KOPT-K1 (cell line): ENCODE measurements around the gene ERC2.

Source experiments
- H3K27ac ChIP-seq: fragments of 200-600 bp; sonication (generic); 2 replicates; pipeline ENCODE4 v1.5.1; 2016; ENCODE audit warnings: antibody characterized with exemption, mild to moderate bottlenecking, low read depth, low read length; ENCODE audit not compliant: poor library complexity, severe bottlenecking
- H3K36me3 ChIP-seq: fragments of 200-600 bp; sonication (generic); 2 replicates; pipeline ENCODE4 v1.5.1; 2017; ENCODE audit warnings: antibody characterized with exemption, mild to moderate bottlenecking, low read length, moderate library complexity; ENCODE audit not compliant: insufficient read depth
- H3K9me3 ChIP-seq: fragments of 200-600 bp; sonication (generic); 2 replicates; pipeline ENCODE4 v1.5.1; 2017; ENCODE audit warnings: antibody characterized with exemption, low read length, mild to moderate bottlenecking; ENCODE audit not compliant: insufficient read depth, poor library complexity, severe bottlenecking

ERC2 gene

GRCh38 chr3:56115698-56116097 lies 352.6 kb downstream of the ERC2 start:
- Histone ChIP-seq H3K9me3 (no peaks in the 10 kb centered on the region), H3K36me3 (no peaks in the 10 kb centered on the region), H3K27ac (no peak overlapping the region)

GRCh38 chr3:56115199-56115598 lies 353.1 kb downstream of the ERC2 start:
- Histone ChIP-seq H3K27ac (no peak overlapping the region), H3K9me3 (no peaks in the 10 kb centered on the region), H3K36me3 (no peaks in the 10 kb centered on the region)

GRCh38 chr3:56113908-56114307 lies 354.4 kb downstream of the ERC2 start:
- no peaks in the 10 kb centered on the region for H3K9me3 ChIP-seq
- H3K27ac ChIP-seq = no peak overlapping the region
- H3K36me3 ChIP-seq = no peaks in the 10 kb centered on the region

- Histone ChIP-seq H3K9me3 (no peaks in the 10 kb centered on the region), H3K36me3 (no peaks in the 10 kb centered on the region), H3K27ac (no peak overlapping the region)
These were observed 355.0 kb downstream of the ERC2 start for GRCh38 chr3:56113231-56113630.

GRCh38 chr3:56111606-56112304 lies 356.5 kb downstream of the ERC2 start:
- no peaks in the 10 kb centered on the region for H3K36me3 ChIP-seq
- H3K27ac ChIP-seq = no peak overlapping the region
- no peaks in the 10 kb centered on the region for H3K9me3 ChIP-seq

GRCh38 chr3:56110886-56111285 lies 357.4 kb downstream of the ERC2 start:
- Histone ChIP-seq H3K36me3 (no peaks in the 10 kb centered on the region), H3K27ac (no peak overlapping the region), H3K9me3 (no peaks in the 10 kb centered on the region)

- H3K36me3 ChIP-seq = no peaks in the 10 kb centered on the region
- H3K9me3 ChIP-seq = no peaks in the 10 kb centered on the region
- no peak overlapping the region for H3K27ac ChIP-seq
These were observed 361.1 kb downstream of the ERC2 start for GRCh38 chr3:56107157-56107556.

- Histone ChIP-seq H3K9me3 (no peaks in the 10 kb centered on the region), H3K36me3 (no peaks in the 10 kb centered on the region), H3K27ac (no peak overlapping the region)
These were observed 366.2 kb downstream of the ERC2 start for GRCh38 chr3:56102032-56102431.

GRCh38 chr3:56101576-56101975 lies 366.7 kb downstream of the ERC2 start:
- no peaks in the 10 kb centered on the region for H3K9me3 ChIP-seq
- H3K36me3 ChIP-seq = no peaks in the 10 kb centered on the region
- no peak overlapping the region for H3K27ac ChIP-seq

GRCh38 chr3:56096999-56097398 lies 371.3 kb downstream of the ERC2 start:
- no peaks in the 10 kb centered on the region for H3K36me3 ChIP-seq
- H3K9me3 ChIP-seq = no peaks in the 10 kb centered on the region
- H3K27ac ChIP-seq = no peak overlapping the region

GRCh38 chr3:56094170-56094569 lies 374.1 kb downstream of the ERC2 start:
- Histone ChIP-seq H3K9me3 (no peaks in the 10 kb centered on the region), H3K36me3 (no peaks in the 10 kb centered on the region), H3K27ac (no peak overlapping the region)

- Histone ChIP-seq H3K27ac (no peak overlapping the region), H3K36me3 (no peaks in the 10 kb centered on the region), H3K9me3 (no peaks in the 10 kb centered on the region)
These were observed 378.5 kb downstream of the ERC2 start for GRCh38 chr3:56089739-56090138.

GRCh38 chr3:56087451-56088053 lies 380.7 kb downstream of the ERC2 start:
- H3K36me3 ChIP-seq = no peaks in the 10 kb centered on the region
- no peak overlapping the region for H3K27ac ChIP-seq
- no peaks in the 10 kb centered on the region for H3K9me3 ChIP-seq

- H3K9me3 ChIP-seq = no peaks in the 10 kb centered on the region
- H3K27ac ChIP-seq = no peak overlapping the region
- no peaks in the 10 kb centered on the region for H3K36me3 ChIP-seq
These were observed 381.9 kb downstream of the ERC2 start for GRCh38 chr3:56086355-56086754.

- H3K9me3 ChIP-seq = no peaks in the 10 kb centered on the region
- no peaks in the 10 kb centered on the region for H3K36me3 ChIP-seq
- H3K27ac ChIP-seq = no peak overlapping the region
These were observed 387.0 kb downstream of the ERC2 start for GRCh38 chr3:56081246-56081645.

GRCh38 chr3:56076746-56077145 lies 391.5 kb downstream of the ERC2 start:
- Histone ChIP-seq H3K27ac (no peak overlapping the region), H3K36me3 (no peaks in the 10 kb centered on the region), H3K9me3 (no peaks in the 10 kb centered on the region)
